Spleen (tissue), 7 donors: ENCODE data around the gene ASAH2.

Experiments
- CTCF ChIP-seq, 11 experiments: fragments of 200-600 bp in 7 of 11; fragments of 450-650 bp in 4 of 11; sonication (generic) in 4 of 11; IDR thresholded peaks in 8 of 11; conservative IDR thresholded peaks in 3 of 11; 1 replicate in 7 of 11; 2 replicates in 4 of 11; pipeline versions ENCODE4 v1.4.0 to v1.8.0; 2016 to 2021; ENCODE audit warnings: antibody characterized with exemption in 11 of 11, inconsistent platforms in 4 of 11, mild to moderate bottlenecking in 1 of 11
- POLR2A ChIP-seq, 3 donors: fragments of 450-650 bp; IDR thresholded peaks; one replicate each; pipeline ENCODE4 v1.5.1; 2017; ENCODE audit warnings: antibody characterized with exemption in 3 of 3, mild to moderate bottlenecking in 1 of 3
- POLR2AphosphoS5 ChIP-seq, 3 donors: sonication (generic); formaldehyde crosslinking; IDR thresholded peaks; one replicate each; pipeline ENCODE4 v1.5.1; 2017; ENCODE audit warnings: antibody characterized with exemption in 3 of 3
- donor health status: DM: no; HTN: no; CAD: no; lungs with moderate emphysema.
- donor health status: DM: no; HTN: no; CAD: no.
- donor health status: DM: no; HTN: no; CAD: no.

DNA sequence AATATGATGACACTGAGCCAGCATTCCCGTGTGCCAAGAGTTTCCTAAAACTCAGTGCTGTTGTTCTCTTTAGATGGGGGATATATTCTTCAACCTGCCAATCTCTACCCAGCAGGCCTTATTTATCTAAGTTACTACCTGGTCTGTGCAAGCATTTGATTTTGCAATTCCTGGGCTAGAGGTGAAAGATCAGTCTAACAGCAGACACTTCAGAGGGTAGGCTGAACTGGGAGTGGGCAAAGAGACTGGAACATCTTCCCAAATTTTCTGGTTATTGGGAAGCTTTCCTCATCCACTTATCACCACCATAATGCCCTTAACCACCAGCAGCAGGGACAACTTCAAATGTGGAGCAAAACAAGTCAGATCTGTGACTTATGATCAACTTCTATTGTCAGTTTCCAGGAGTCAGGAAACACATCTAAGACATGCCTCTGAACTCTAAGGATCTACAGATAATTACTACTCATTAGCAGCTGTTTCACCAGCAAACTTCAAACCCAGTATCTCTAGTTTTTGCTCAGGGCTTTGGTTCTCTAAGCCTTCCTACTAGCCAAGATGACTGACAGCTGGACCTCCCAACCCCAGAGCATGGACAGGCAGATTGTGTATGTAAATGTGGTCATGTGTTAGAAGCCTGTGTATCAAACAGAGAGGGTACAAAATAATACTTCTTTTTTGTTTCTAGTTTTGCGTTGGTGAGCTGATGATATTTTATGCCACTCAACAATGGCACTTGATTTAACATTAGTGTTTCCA lies 1.0 kb downstream of the ASAH2 start:
- TF ChIP-seq CTCF (IDR thresholded peaks at IDR 0.05 in 8 of 11, conservative IDR thresholded peaks at IDR 0.05 in 3 of 11) (no peak), POLR2AphosphoS5 (IDR thresholded peaks at IDR 0.05) (no peak), POLR2A (IDR thresholded peaks at IDR 0.05) (no peak)
